ENCODE measurements around the gene WASL. TPM values are rescaled to one million over a fixed set of nuclear protein-coding genes. Genes with fewer than 3 reads are reported as not detected.

WASL gene
- total and polyA plus RNA-seq, 3 experiments from 2014 or later: 2.8 to 7.4 (median 7.3) TPM

DNA sequence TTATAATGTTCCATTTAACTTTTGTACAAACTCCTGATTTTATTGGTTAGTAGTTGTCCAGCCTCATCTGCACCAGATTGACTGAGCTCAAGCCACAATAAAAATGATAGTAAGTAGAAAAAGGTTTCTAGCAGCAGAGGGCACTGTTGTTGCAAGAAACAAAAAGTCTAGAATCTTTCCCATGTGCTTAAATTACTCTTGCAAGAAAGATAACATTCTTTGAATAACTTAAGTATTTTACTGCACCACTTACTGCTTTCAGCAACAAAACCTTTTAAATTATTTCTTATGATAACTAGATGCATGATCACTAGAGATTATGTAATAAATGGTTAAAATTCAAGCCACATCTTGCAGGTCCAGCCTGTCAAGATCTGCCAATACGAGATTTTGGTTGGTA, 66.1 kb downstream of the WASL start:
- H3K4me3 ChIP-seq (ENCODE audit: low read length): no peak overlapping the region
- H3K4me3 Mint-ChIP-seq: no peak overlapping the region
- H3K36me3 Mint-ChIP-seq: peaks cover 0 to 54% (median 5%) of the 10 kb centered on the region in 3 donors
- ChIA-PET POLR2A (interaction anchor here (0.7 kb wide), 1 partner anchor 8 kb away, joined by 3 read pairs; no protein-coding TSS in a partner anchor), CTCF (interaction anchor here (0.7 to 1.0 kb wide), 4 partner anchors 66 to 193 kb away, joined by 3 to 9 read pairs (median 3); partner anchors contain the start of gene WASL)
- H3K27me3 ChIP-seq (ENCODE audit: insufficient read depth, low read length, poor library complexity, severe bottlenecking): no peaks in the 10 kb centered on the region
- peak in 2 of 5 donors; percentile 11 to 31 for DNase-seq
- H3K4me1 ChIP-seq (ENCODE audit: insufficient read depth, low read length): no peaks in the 10 kb centered on the region
- H3K27ac ChIP-seq (ENCODE audit: low read depth, low read length): no peak overlapping the region
- no peak overlapping the region for H3K27ac Mint-ChIP-seq
- H3K9me3 Mint-ChIP-seq: no peaks in the 10 kb centered on the region
- H3K4me1 Mint-ChIP-seq: no peaks in the 10 kb centered on the region
- H3K27me3 Mint-ChIP-seq: no peaks in the 10 kb centered on the region
- peaks cover 4% of the 10 kb centered on the region for H3K36me3 ChIP-seq (ENCODE audit: insufficient read depth, low read length)
- no peaks in the 10 kb centered on the region for H3K9me3 ChIP-seq (ENCODE audit: low read length)

DNA sequence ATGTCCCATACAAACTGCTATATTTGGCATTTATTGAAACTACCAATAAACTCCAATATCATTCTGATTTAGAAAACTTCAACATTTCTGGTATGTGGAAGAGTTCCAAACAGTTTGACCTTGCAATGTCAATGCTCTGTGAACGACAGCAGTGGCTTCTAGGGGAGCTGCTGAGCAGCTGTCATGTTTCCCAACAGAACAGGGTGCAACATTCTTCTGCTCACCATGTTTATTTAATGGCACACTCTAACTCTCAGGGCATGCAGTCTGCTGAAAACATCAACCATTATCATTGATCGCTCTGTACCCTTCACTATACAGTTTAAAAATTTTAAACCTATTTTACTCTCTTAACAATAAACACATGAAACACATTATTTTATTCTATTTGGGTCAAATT, 67.2 kb downstream of the WASL start:
- no peak overlapping the region for H3K4me3 ChIP-seq (ENCODE audit: low read length)
- ChIA-PET POLR2A (no interaction called here), CTCF (interaction anchor here (0.8 kb wide), 1 partner anchor 185 kb away, joined by 3 read pairs; no protein-coding TSS in a partner anchor)
- H3K9me3 ChIP-seq (ENCODE audit: low read length): no peaks in the 10 kb centered on the region
- peaks cover 0 to 44% (median 5%) of the 10 kb centered on the region in 3 donors for H3K36me3 Mint-ChIP-seq
- DNase-seq: no peak
- no peaks in the 10 kb centered on the region for H3K27me3 ChIP-seq (ENCODE audit: insufficient read depth, low read length, poor library complexity, severe bottlenecking)
- H3K4me3 Mint-ChIP-seq: no peak overlapping the region
- H3K27ac Mint-ChIP-seq: no peak overlapping the region
- H3K27me3 Mint-ChIP-seq: no peaks in the 10 kb centered on the region
- H3K4me1 ChIP-seq (ENCODE audit: insufficient read depth, low read length): no peaks in the 10 kb centered on the region
- no peaks in the 10 kb centered on the region for H3K4me1 Mint-ChIP-seq
- H3K9me3 Mint-ChIP-seq: no peaks in the 10 kb centered on the region
- no peak overlapping the region for H3K27ac ChIP-seq (ENCODE audit: low read depth, low read length)
- peaks cover 4% of the 10 kb centered on the region for H3K36me3 ChIP-seq (ENCODE audit: insufficient read depth, low read length)

GRCh38 chr7:123680580-123680979, 68.2 kb downstream of the WASL start:
- Histone ChIP-seq H3K4me3 (ENCODE audit: low read length) (no peak overlapping the region), H3K36me3 (ENCODE audit: insufficient read depth, low read length) (peaks cover 4% of the 10 kb centered on the region), H3K27me3 (ENCODE audit: insufficient read depth, low read length, poor library complexity, severe bottlenecking) (no peaks in the 10 kb centered on the region), H3K4me1 (ENCODE audit: insufficient read depth, low read length) (no peaks in the 10 kb centered on the region), H3K9me3 (ENCODE audit: low read length) (no peaks in the 10 kb centered on the region), H3K27ac (ENCODE audit: low read depth, low read length) (no peak overlapping the region)
- H3K27ac Mint-ChIP-seq: no peak overlapping the region
- no peaks in the 10 kb centered on the region for H3K27me3 Mint-ChIP-seq
- CTCF ChIA-PET: no interaction called here
- no peak for DNase-seq
- POLR2A ChIA-PET: no interaction called here
- H3K36me3 Mint-ChIP-seq: peaks cover 0 to 41% (median 5%) of the 10 kb centered on the region in 3 donors
- H3K4me3 Mint-ChIP-seq: no peak overlapping the region
- H3K4me1 Mint-ChIP-seq: no peaks in the 10 kb centered on the region
- H3K9me3 Mint-ChIP-seq: no peaks in the 10 kb centered on the region

DNA sequence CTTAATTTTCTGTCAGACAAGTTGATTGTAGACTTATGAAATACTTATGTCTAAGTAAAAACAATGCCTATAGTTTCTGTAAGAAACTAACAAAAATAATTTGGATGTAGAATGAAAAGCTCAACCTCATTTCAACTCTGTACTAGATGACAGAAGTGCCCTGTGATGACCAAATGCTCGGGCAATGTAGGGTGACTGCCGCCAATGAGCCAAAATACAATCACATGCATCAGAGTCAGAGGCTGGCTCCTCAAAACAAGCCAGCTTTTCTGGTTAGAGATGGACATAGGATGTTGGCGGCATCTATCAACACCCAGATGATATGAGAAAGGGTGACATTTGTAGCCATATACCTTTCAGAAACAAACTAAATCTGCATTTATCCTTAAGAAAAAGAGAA, 69.2 kb downstream of the WASL start:
- Mint-ChIP-seq H3K4me1 (no peaks in the 10 kb centered on the region), H3K9me3 (no peaks in the 10 kb centered on the region), H3K27me3 (no peaks in the 10 kb centered on the region), H3K27ac (no peak overlapping the region), H3K4me3 (no peak overlapping the region), H3K36me3 (peaks cover 0 to 33% (median 5%) of the 10 kb centered on the region in 3 donors)
- DNase-seq: no peak
- POLR2A ChIA-PET: no interaction called here
- Histone ChIP-seq H3K4me3 (ENCODE audit: low read length) (no peak overlapping the region), H3K27ac (ENCODE audit: low read depth, low read length) (no peak overlapping the region), H3K4me1 (ENCODE audit: insufficient read depth, low read length) (no peaks in the 10 kb centered on the region), H3K36me3 (ENCODE audit: insufficient read depth, low read length) (peaks cover 4% of the 10 kb centered on the region), H3K9me3 (ENCODE audit: low read length) (no peaks in the 10 kb centered on the region), H3K27me3 (ENCODE audit: insufficient read depth, low read length, poor library complexity, severe bottlenecking) (no peaks in the 10 kb centered on the region)
- CTCF ChIA-PET: no interaction called here

GRCh38 chr7:123677061-123677715, 71.6 kb downstream of the WASL start:
- H3K4me1 Mint-ChIP-seq: no peaks in the 10 kb centered on the region
- H3K27me3 ChIP-seq (ENCODE audit: insufficient read depth, low read length, poor library complexity, severe bottlenecking): no peaks in the 10 kb centered on the region
- H3K9me3 Mint-ChIP-seq: no peaks in the 10 kb centered on the region
- no peak overlapping the region for H3K4me3 ChIP-seq (ENCODE audit: low read length)
- ChIA-PET POLR2A (no interaction called here), CTCF (no interaction called here)
- H3K27ac ChIP-seq (ENCODE audit: low read depth, low read length): no peak overlapping the region
- H3K9me3 ChIP-seq (ENCODE audit: low read length): no peaks in the 10 kb centered on the region
- no peaks in the 10 kb centered on the region for H3K27me3 Mint-ChIP-seq
- H3K36me3 Mint-ChIP-seq: peaks cover 0 to 21% (median 2%) of the 10 kb centered on the region in 3 donors
- no peak overlapping the region for H3K4me3 Mint-ChIP-seq
- no peaks in the 10 kb centered on the region for H3K36me3 ChIP-seq (ENCODE audit: insufficient read depth, low read length)
- no peak for DNase-seq
- H3K4me1 ChIP-seq (ENCODE audit: insufficient read depth, low read length): no peaks in the 10 kb centered on the region
- peak overlapping the region in 1 of 8 donors; percentile 46 for H3K27ac Mint-ChIP-seq

DNA sequence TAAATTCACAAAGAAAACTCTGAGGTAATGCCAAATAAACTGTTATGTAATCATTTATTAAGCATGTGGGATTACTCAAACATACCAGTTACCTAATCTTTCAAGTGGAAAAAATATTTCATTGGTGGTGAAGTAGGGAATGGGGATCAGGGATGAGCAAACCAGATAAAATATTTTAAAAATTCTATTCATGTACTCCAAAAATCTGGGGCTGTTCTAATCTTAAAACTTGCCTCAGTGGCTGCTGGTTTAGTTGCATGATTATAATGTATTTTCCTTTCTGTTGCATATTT, 73.7 kb downstream of the WASL start:
- no peaks in the 10 kb centered on the region for H3K27me3 Mint-ChIP-seq
- no peaks in the 10 kb centered on the region for H3K27me3 ChIP-seq (ENCODE audit: insufficient read depth, low read length, poor library complexity, severe bottlenecking)
- H3K4me1 Mint-ChIP-seq: no peaks in the 10 kb centered on the region
- H3K9me3 Mint-ChIP-seq: peaks cover 0 to 2% (median 0%) of the 10 kb centered on the region in 5 donors
- H3K4me3 ChIP-seq (ENCODE audit: low read length): no peak overlapping the region
- POLR2A ChIA-PET: no interaction called here
- no peak overlapping the region for H3K27ac ChIP-seq (ENCODE audit: low read depth, low read length)
- H3K36me3 ChIP-seq (ENCODE audit: insufficient read depth, low read length): no peaks in the 10 kb centered on the region
- CTCF ChIA-PET: interaction anchor here (0.9 kb wide), 1 partner anchor 20 kb away, joined by 3 read pairs; no protein-coding TSS in a partner anchor
- peak overlapping the region in 1 of 8 donors; percentile 47 for H3K27ac Mint-ChIP-seq
- H3K9me3 ChIP-seq (ENCODE audit: low read length): no peaks in the 10 kb centered on the region
- H3K4me1 ChIP-seq (ENCODE audit: insufficient read depth, low read length): no peaks in the 10 kb centered on the region
- no peak for DNase-seq
- no peak overlapping the region for H3K4me3 Mint-ChIP-seq
- H3K36me3 Mint-ChIP-seq: peaks cover 0 to 7% (median 0%) of the 10 kb centered on the region in 3 donors

GRCh38 chr7:123674399-123675180, 74.2 kb downstream of the WASL start:
- POLR2A ChIA-PET: no interaction called here
- no peaks in the 10 kb centered on the region for H3K27me3 Mint-ChIP-seq
- no peaks in the 10 kb centered on the region for H3K4me1 ChIP-seq (ENCODE audit: insufficient read depth, low read length)

DNA sequence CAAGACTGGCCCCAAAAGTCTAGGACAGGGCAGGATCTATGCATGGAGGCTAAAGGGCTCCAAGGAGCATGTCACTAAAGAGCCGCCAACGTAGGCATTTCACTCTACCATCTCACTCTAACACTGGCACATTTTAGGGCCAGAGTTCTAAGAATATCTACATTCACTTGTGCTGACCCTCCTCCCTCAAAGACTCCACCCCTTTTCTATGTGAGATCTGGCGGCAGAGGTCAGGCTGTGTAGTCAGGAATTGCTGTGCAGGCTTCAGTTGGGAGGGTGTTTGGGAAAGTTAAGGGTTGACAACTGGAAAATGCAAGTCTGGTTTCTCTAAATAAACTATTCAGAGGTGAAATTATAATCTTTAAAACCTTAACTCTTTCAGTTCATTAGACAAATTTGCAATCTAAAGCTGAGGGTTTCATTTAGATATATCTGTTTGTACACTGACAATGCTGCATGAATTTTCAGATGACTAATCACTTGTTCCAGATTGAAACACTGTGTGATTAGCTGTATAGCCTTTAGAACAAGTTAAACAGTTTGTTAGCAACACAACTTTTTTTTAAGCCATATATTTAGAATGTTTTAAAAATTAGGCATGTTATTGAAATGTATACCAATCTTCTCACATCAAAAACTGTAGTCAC, 74.9 kb downstream of the WASL start:
- peaks cover 0 to 2% of the 10 kb centered on the region in 2 donors for H3K27me3 Mint-ChIP-seq
- H3K27ac ChIP-seq (ENCODE audit: low read depth, low read length): no peak overlapping the region
- no peak overlapping the region for H3K4me3 ChIP-seq (ENCODE audit: low read length)
- H3K27me3 ChIP-seq (ENCODE audit: insufficient read depth, low read length, poor library complexity, severe bottlenecking): no peaks in the 10 kb centered on the region
- no peak for DNase-seq
- H3K4me1 Mint-ChIP-seq: no peaks in the 10 kb centered on the region
- H3K36me3 ChIP-seq (ENCODE audit: insufficient read depth, low read length): no peaks in the 10 kb centered on the region
- ChIA-PET CTCF (no interaction called here), POLR2A (no interaction called here)
- no peaks in the 10 kb centered on the region for H3K36me3 Mint-ChIP-seq
- H3K9me3 Mint-ChIP-seq: peaks cover 0 to 2% (median 0%) of the 10 kb centered on the region in 5 donors
- no peak overlapping the region for H3K4me3 Mint-ChIP-seq
- no peaks in the 10 kb centered on the region for H3K9me3 ChIP-seq (ENCODE audit: low read length)
- H3K4me1 ChIP-seq (ENCODE audit: insufficient read depth, low read length): no peaks in the 10 kb centered on the region
- H3K27ac Mint-ChIP-seq: peak overlapping the region in 1 of 8 donors; percentile 85

More at GRCh38 chr7:123674399-123675180, 74.2 kb downstream of the WASL start:
- DNase-seq: no peak
- Histone ChIP-seq H3K4me3 (ENCODE audit: low read length) (no peak overlapping the region), H3K27ac (ENCODE audit: low read depth, low read length) (no peak overlapping the region), H3K9me3 (ENCODE audit: low read length) (no peaks in the 10 kb centered on the region), H3K27me3 (ENCODE audit: insufficient read depth, low read length, poor library complexity, severe bottlenecking) (no peaks in the 10 kb centered on the region), H3K36me3 (ENCODE audit: insufficient read depth, low read length) (no peaks in the 10 kb centered on the region)
- Mint-ChIP-seq H3K36me3 (peaks cover 0 to 3% (median 0%) of the 10 kb centered on the region in 3 donors), H3K4me1 (no peaks in the 10 kb centered on the region), H3K4me3 (no peak overlapping the region), H3K9me3 (peaks cover 0 to 2% (median 0%) of the 10 kb centered on the region in 5 donors), H3K27ac (peak overlapping the region in 1 of 8 donors; percentile 47)
- CTCF ChIA-PET: interaction anchor here (0.9 kb wide), 1 partner anchor 20 kb away, joined by 3 read pairs; no protein-coding TSS in a partner anchor

Data from CD8-positive, alpha-beta memory T cell (primary cell).